ENCODE measurements around the gene KCNS3. TPM values are rescaled to one million over a fixed set of nuclear protein-coding genes. Genes with fewer than 3 reads are reported as not detected.

The KCNS3 gene
- total RNA-seq, 1 experiment from 2014 or later, result 0.20 TPM

DNA sequence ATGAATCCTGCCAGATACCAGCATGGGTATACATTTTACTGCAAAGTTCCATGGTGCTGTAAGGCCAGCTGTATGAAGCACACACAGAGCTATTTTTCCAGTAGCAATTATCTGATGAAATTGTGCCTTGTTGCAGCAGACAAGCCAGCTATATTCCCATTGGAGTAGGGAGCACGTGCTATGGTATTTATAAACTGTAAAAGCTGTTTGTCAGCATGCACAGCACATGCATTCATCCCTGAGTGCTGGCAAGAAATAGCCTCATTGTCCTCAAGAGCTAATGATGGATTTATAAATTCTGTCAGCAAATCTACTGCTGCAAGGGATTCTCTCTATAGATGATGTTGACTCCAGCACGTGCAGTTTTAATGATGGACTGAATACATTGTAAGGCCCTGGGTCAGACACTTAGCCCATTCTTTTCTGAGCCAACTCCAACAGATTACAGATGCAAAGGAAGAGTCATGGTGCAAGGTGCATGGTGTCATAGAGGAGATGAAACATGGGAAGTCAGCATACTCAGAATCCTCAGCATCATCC is 61.7 kb downstream of the KCNS3 start:
- Histone ChIP-seq H3K27me3 (replicated peaks; ENCODE audit: control insufficient read depth, insufficient read depth, low read length) (no peaks in the 10 kb centered on the region; the same call in none of the 2 replicates), H3K36me3 (ENCODE audit: control insufficient read depth, insufficient read depth, low read length) (no peaks in the 10 kb centered on the region), H3K4me1 (no peaks in the 10 kb centered on the region), H3K4me3 (ENCODE audit: low read depth, low read length) (no peak overlapping the region), H3K9me3 (no peaks in the 10 kb centered on the region)
- CTCF ChIA-PET, result no interaction called here
- TF ChIP-seq, protein P1, sequence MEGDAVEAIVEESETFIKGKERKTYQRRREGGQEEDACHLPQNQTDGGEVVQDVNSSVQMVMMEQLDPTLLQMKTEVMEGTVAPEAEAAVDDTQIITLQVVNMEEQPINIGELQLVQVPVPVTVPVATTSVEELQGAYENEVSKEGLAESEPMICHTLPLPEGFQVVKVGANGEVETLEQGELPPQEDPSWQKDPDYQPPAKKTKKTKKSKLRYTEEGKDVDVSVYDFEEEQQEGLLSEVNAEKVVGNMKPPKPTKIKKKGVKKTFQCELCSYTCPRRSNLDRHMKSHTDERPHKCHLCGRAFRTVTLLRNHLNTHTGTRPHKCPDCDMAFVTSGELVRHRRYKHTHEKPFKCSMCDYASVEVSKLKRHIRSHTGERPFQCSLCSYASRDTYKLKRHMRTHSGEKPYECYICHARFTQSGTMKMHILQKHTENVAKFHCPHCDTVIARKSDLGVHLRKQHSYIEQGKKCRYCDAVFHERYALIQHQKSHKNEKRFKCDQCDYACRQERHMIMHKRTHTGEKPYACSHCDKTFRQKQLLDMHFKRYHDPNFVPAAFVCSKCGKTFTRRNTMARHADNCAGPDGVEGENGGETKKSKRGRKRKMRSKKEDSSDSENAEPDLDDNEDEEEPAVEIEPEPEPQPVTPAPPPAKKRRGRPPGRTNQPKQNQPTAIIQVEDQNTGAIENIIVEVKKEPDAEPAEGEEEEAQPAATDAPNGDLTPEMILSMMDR (IDR thresholded peaks at IDR 0.05; ENCODE audit: insufficient read depth in 1 of 2, low read depth in 1 of 2, low read length in 1 of 2, severe bottlenecking in 1 of 2, unreplicated experiment in 1 of 2), result no peak
- peaks cover 3% of the 10 kb centered on the region for H3K27me3 Mint-ChIP-seq (ENCODE audit: insufficient read depth, unreplicated experiment)
- H3K27ac Mint-ChIP-seq (ENCODE audit: unreplicated experiment), result no peak overlapping the region
- no TSS peak for BruUV-seq (replicated peaks)
- H3K4me1 Mint-ChIP-seq (ENCODE audit: low read depth, unreplicated experiment), result no peaks in the 10 kb centered on the region
- intact Hi-C loops (cut with micrococcal nuclease; ENCODE audit: unreplicated experiment), result no loop called here
- H3K4me3 Mint-ChIP-seq (ENCODE audit: unreplicated experiment), result no peak overlapping the region
- no peak for DNase-seq
- no peaks in the 10 kb centered on the region for H3K36me3 Mint-ChIP-seq (ENCODE audit: insufficient read depth, unreplicated experiment)
- POLR2A ChIA-PET, result no interaction called here
- H3K9me3 Mint-ChIP-seq (ENCODE audit: unreplicated experiment), result peaks cover 11% of the 10 kb centered on the region

DNA sequence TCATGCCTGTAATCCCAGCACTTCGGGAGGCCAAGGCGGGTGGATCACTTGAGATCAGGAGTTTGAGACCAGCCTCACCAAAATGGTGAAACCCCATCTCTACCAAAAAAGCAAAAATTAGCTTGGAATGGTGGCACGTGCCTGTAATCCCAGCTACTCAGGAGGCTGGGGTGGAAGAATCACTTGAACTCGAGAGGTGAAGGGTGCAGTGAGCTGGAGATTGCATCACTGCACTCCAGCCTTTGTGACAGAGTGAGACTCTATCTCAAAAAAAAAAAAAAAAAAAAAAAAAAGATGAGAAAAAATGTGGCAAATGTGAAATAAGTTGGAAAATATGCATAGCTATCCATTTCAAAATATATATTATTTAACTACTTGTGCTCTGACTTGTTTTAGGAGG is 65.0 kb downstream of the KCNS3 start:
- Mint-ChIP-seq H3K27me3 (ENCODE audit: insufficient read depth, unreplicated experiment) (peaks cover 10% of the 10 kb centered on the region), H3K36me3 (ENCODE audit: insufficient read depth, unreplicated experiment) (no peaks in the 10 kb centered on the region), H3K9me3 (ENCODE audit: unreplicated experiment) (no peaks in the 10 kb centered on the region), H3K27ac (ENCODE audit: unreplicated experiment) (no peak overlapping the region), H3K4me1 (ENCODE audit: low read depth, unreplicated experiment) (no peaks in the 10 kb centered on the region), H3K4me3 (ENCODE audit: unreplicated experiment) (no peak overlapping the region)
- Histone ChIP-seq H3K9me3 (no peaks in the 10 kb centered on the region), H3K27me3 (replicated peaks; ENCODE audit: control insufficient read depth, insufficient read depth, low read length) (no peaks in the 10 kb centered on the region; the same call in 1 of the 2 replicates), H3K36me3 (ENCODE audit: control insufficient read depth, insufficient read depth, low read length) (no peaks in the 10 kb centered on the region), H3K4me1 (no peaks in the 10 kb centered on the region), H3K4me3 (ENCODE audit: low read depth, low read length) (no peak overlapping the region)
- ChIA-PET CTCF (no interaction called here), POLR2A (interaction anchor here (0.7 kb wide), 1 partner anchor 11 kb away, joined by 3 read pairs; no protein-coding TSS in a partner anchor)
- TF ChIP-seq, protein P1 (IDR thresholded peaks at IDR 0.05; ENCODE audit: insufficient read depth in 1 of 2, low read depth in 1 of 2, low read length in 1 of 2, severe bottlenecking in 1 of 2, unreplicated experiment in 1 of 2), result no peak
- no TSS peak for BruUV-seq (replicated peaks)
- intact Hi-C loops (cut with micrococcal nuclease; ENCODE audit: unreplicated experiment), result no loop called here
- DNase-seq, result no peak

DNA sequence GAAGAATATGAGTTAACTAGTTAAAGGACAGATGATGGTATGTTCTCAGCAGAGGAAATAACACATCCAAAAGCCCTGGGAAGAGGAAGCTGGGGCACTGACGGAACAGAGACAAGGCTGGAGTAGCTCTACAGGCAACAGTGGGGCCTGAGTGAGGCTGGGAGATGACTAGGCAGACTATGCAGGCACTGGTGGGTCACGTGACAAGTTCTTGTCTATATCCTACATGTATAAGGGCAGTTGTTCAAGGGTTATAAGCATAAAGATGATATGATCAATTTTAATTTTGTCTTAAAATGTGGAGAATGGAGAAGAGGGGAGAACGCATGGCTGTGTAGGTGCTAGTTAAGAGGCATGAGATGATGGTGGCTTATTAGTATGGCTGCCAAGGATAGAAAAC is 68.6 kb downstream of the KCNS3 start:
- H3K27me3 ChIP-seq (replicated peaks; ENCODE audit: control insufficient read depth, insufficient read depth, low read length), result no peaks in the 10 kb centered on the region; the same call in 1 of the 2 replicates
- H3K4me1 ChIP-seq, result no peaks in the 10 kb centered on the region
- H3K27ac Mint-ChIP-seq (ENCODE audit: unreplicated experiment), result no peak overlapping the region
- BruUV-seq (replicated peaks), result no TSS peak
- intact Hi-C loops (cut with micrococcal nuclease; ENCODE audit: unreplicated experiment), result no loop called here
- H3K4me3 Mint-ChIP-seq (ENCODE audit: unreplicated experiment), result no peak overlapping the region
- H3K4me1 Mint-ChIP-seq (ENCODE audit: low read depth, unreplicated experiment), result no peaks in the 10 kb centered on the region
- H3K27me3 Mint-ChIP-seq (ENCODE audit: insufficient read depth, unreplicated experiment), result peaks cover 14% of the 10 kb centered on the region
- no peaks in the 10 kb centered on the region for H3K9me3 ChIP-seq
- no peaks in the 10 kb centered on the region for H3K9me3 Mint-ChIP-seq (ENCODE audit: unreplicated experiment)
- ChIA-PET CTCF (no interaction called here), POLR2A (no interaction called here)
- TF ChIP-seq, protein P1 (IDR thresholded peaks at IDR 0.05; ENCODE audit: insufficient read depth in 1 of 2, low read depth in 1 of 2, low read length in 1 of 2, severe bottlenecking in 1 of 2, unreplicated experiment in 1 of 2), result no peak
- no peaks in the 10 kb centered on the region for H3K36me3 ChIP-seq (ENCODE audit: control insufficient read depth, insufficient read depth, low read length)
- H3K36me3 Mint-ChIP-seq (ENCODE audit: insufficient read depth, unreplicated experiment), result no peaks in the 10 kb centered on the region
- DNase-seq, result no peak
- no peak overlapping the region for H3K4me3 ChIP-seq (ENCODE audit: low read depth, low read length)
